OCI-LY1 (cell line): ENCODE results near the gene SERPINB8.

Source experiments
- H2AFZ ChIP-seq: fragments of 200-600 bp; sonication (generic), shearing (Covaris generic); 2 replicates; pipeline ENCODE4 v1.6.0; 2014; ENCODE audit warnings: antibody characterized with exemption, mild to moderate bottlenecking, low read length
- H3F3A ChIP-seq: fragments of 200-600 bp; sonication (generic), shearing (Covaris generic); 2 replicates; pipeline ENCODE4 v1.6.0; 2014; ENCODE audit warnings: mild to moderate bottlenecking, antibody characterized with exemption, low read length, moderate library complexity; ENCODE audit not compliant: insufficient read depth
- H3K27ac ChIP-seq: fragments of 200-600 bp; sonication (generic); 2 replicates; pipeline ENCODE4 v1.5.1; 2014; ENCODE audit warnings: low read length, mixed run types, mild to moderate bottlenecking, low read depth; ENCODE audit not compliant: poor library complexity, severe bottlenecking
- H3K27me3 ChIP-seq: fragments of 200-600 bp; sonication (generic); 2 replicates; pipeline ENCODE4 v1.6.0; 2014; ENCODE audit warnings: antibody characterized with exemption, mild to moderate bottlenecking, low read length, moderate library complexity; ENCODE audit not compliant: insufficient read depth
- H3K36me3 ChIP-seq: fragments of 200-600 bp; sonication (generic); 2 replicates; pipeline ENCODE4 v1.6.1; 2014; ENCODE audit warnings: mild to moderate bottlenecking, antibody characterized with exemption, low read length, moderate library complexity, mixed read lengths; ENCODE audit not compliant: insufficient read depth
- H3K4me1 ChIP-seq: fragments of 200-600 bp; sonication (generic); 2 replicates; pipeline ENCODE4 v1.5.1; 2014; ENCODE audit warnings: mild to moderate bottlenecking, low read length, moderate library complexity; ENCODE audit not compliant: insufficient read depth, severe bottlenecking
- H3K4me2 ChIP-seq: fragments of 200-600 bp; sonication (generic), shearing (Covaris generic); 2 replicates; pipeline ENCODE4 v1.6.1; 2014; ENCODE audit warnings: low read length
- H3K4me3 ChIP-seq: fragments of 200-600 bp; sonication (generic); 2 replicates; pipeline ENCODE4 v1.5.1; 2014; ENCODE audit warnings: low read length, low read depth, mild to moderate bottlenecking, mixed read lengths; ENCODE audit not compliant: poor library complexity, severe bottlenecking
- H3K79me2 ChIP-seq: fragments of 200-600 bp; shearing (Covaris generic); 2 replicates; pipeline ENCODE4 v1.6.1; 2016; ENCODE audit warnings: mixed run types, low read length, mixed read lengths; ENCODE audit not compliant: insufficient read depth
- H3K9ac ChIP-seq: fragments of 200-600 bp; sonication (generic), shearing (Covaris generic); 2 replicates; pipeline ENCODE4 v1.6.1; 2014; ENCODE audit warnings: mild to moderate bottlenecking, low read length, mixed read lengths
- H3K9me2 ChIP-seq: fragments of 200-600 bp; sonication (generic), shearing (Covaris generic); 2 replicates; pipeline ENCODE4 v1.6.1; 2014; ENCODE audit warnings: low read depth, mild to moderate bottlenecking, low read length, mixed read lengths
- H3K9me3 ChIP-seq: fragments of 200-600 bp; shearing (Covaris generic); 2 replicates; pipeline ENCODE4 v1.6.1; 2014; ENCODE audit warnings: low read length, mixed read lengths
- H4K20me1 ChIP-seq: fragments of 200-600 bp; sonication (generic), shearing (Covaris generic); 2 replicates; pipeline ENCODE4 v1.6.0; 2016; ENCODE audit warnings: mild to moderate bottlenecking, low read length; ENCODE audit not compliant: insufficient read depth
- EZH2 ChIP-seq: fragments of 200-600 bp; sonication (generic), shearing (Covaris generic); IDR thresholded peaks from 2 replicates; pipeline ENCODE4 v1.8.0; 2017; ENCODE audit warnings: borderline replicate concordance, mixed run types, mild to moderate bottlenecking, antibody characterized with exemption, low read length, moderate library complexity, mixed read lengths
- TF ChIP-seq, protein P1 (sequence below): fragments of 200-600 bp; sonication (generic), shearing (Covaris generic); IDR thresholded peaks from 2 replicates; pipeline ENCODE4 v1.5.1; 2017; ENCODE audit warnings: mild to moderate bottlenecking, antibody characterized with exemption, low read length, moderate library complexity, mixed read lengths

Gene SERPINB8

DNA sequence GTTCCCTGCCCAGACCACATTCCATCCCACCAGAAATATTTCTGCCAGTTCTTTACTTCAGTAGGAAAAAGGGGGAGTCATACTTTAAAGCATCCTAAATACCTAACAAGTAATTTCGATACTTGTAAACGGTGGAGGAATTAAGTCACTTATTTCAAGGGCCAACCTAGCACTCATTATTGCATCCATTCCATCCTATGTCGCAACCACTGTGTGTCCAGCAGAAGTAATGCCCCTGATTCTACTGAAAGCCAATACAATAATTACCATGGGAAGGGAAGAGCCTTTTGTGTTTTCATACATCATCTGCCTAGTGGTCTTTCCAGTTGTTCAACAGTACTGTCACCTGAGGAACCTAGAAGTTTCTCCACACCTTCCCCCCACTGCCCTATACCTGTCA is 12.5 kb downstream of the SERPINB8 start:
- H3K27me3 ChIP-seq = no peaks in the 10 kb centered on the region
- no peak overlapping the region for H3K4me3 ChIP-seq
- H3K9me3 ChIP-seq = no peaks in the 10 kb centered on the region
- no peak overlapping the region for H2AFZ ChIP-seq
- H4K20me1 ChIP-seq = no peaks in the 10 kb centered on the region
- H3K27ac ChIP-seq = no peak overlapping the region
- no peaks in the 10 kb centered on the region for H3K36me3 ChIP-seq
- TF ChIP-seq EZH2 = no peak
- TF ChIP-seq, protein P1, sequence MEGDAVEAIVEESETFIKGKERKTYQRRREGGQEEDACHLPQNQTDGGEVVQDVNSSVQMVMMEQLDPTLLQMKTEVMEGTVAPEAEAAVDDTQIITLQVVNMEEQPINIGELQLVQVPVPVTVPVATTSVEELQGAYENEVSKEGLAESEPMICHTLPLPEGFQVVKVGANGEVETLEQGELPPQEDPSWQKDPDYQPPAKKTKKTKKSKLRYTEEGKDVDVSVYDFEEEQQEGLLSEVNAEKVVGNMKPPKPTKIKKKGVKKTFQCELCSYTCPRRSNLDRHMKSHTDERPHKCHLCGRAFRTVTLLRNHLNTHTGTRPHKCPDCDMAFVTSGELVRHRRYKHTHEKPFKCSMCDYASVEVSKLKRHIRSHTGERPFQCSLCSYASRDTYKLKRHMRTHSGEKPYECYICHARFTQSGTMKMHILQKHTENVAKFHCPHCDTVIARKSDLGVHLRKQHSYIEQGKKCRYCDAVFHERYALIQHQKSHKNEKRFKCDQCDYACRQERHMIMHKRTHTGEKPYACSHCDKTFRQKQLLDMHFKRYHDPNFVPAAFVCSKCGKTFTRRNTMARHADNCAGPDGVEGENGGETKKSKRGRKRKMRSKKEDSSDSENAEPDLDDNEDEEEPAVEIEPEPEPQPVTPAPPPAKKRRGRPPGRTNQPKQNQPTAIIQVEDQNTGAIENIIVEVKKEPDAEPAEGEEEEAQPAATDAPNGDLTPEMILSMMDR = no peak
- no peaks in the 10 kb centered on the region for H3K79me2 ChIP-seq
- H3K9ac ChIP-seq = no peak overlapping the region
- H3K4me2 ChIP-seq = no peak overlapping the region
- no peaks in the 10 kb centered on the region for H3F3A ChIP-seq
- H3K9me2 ChIP-seq = no peaks in the 10 kb centered on the region
- no peaks in the 10 kb centered on the region for H3K4me1 ChIP-seq

DNA sequence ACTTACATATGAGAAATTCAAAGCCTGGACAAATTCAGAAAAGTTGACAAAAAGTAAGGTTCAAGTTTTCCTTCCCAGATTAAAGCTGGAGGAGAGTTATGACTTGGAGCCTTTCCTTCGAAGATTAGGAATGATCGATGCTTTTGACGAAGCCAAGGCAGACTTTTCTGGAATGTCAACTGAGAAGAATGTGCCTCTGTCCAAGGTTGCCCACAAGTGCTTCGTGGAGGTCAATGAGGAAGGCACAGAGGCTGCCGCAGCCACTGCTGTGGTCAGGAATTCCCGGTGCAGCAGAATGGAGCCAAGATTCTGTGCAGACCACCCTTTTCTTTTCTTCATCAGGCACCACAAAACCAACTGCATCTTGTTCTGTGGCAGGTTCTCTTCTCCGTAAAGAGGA is 17.0 kb downstream of the SERPINB8 start:
- H3F3A ChIP-seq = no peaks in the 10 kb centered on the region
- H3K4me3 ChIP-seq = no peak overlapping the region
- H3K27ac ChIP-seq = no peak overlapping the region
- H3K36me3 ChIP-seq = no peaks in the 10 kb centered on the region
- H3K9me3 ChIP-seq = no peaks in the 10 kb centered on the region
- H3K9me2 ChIP-seq = no peaks in the 10 kb centered on the region
- H2AFZ ChIP-seq = no peak overlapping the region
- H3K79me2 ChIP-seq = no peaks in the 10 kb centered on the region
- H3K27me3 ChIP-seq = no peaks in the 10 kb centered on the region
- no peak overlapping the region for H3K9ac ChIP-seq
- H3K4me2 ChIP-seq = no peak overlapping the region
- no peaks in the 10 kb centered on the region for H4K20me1 ChIP-seq
- H3K4me1 ChIP-seq = no peaks in the 10 kb centered on the region
- TF ChIP-seq, protein P1 = no peak
- no peak for TF ChIP-seq EZH2

GRCh38 chr18:63987743-63988142 is 17.9 kb downstream of the SERPINB8 start:
- Histone ChIP-seq H3K9me3 (no peaks in the 10 kb centered on the region), H3K9me2 (no peaks in the 10 kb centered on the region), H3K4me1 (no peaks in the 10 kb centered on the region), H3K4me3 (no peak overlapping the region), H3K27ac (no peak overlapping the region), H4K20me1 (no peaks in the 10 kb centered on the region), H3F3A (no peaks in the 10 kb centered on the region), H2AFZ (no peak overlapping the region), H3K36me3 (no peaks in the 10 kb centered on the region), H3K9ac (no peak overlapping the region), H3K79me2 (no peaks in the 10 kb centered on the region), H3K27me3 (no peaks in the 10 kb centered on the region), H3K4me2 (no peak overlapping the region)
- TF ChIP-seq, protein P1 = no peak
- TF ChIP-seq EZH2 = no peak
